DND-41 (cell line): ENCODE data around the gene CCNY.

Experiments used
- CTCF ChIP-seq: IDR thresholded peaks from 2 replicates; pipeline ENCODE4 v1.5.1; 2012; ENCODE audit warnings: borderline replicate concordance, low read length, moderate library complexity, mild to moderate bottlenecking; ENCODE audit not compliant: poor library complexity, severe bottlenecking; ENCODE audit errors: extremely low read depth
- EZH2 ChIP-seq: IDR thresholded peaks from 3 replicates; pipeline ENCODE4 v1.6.1; 2012; ENCODE audit warnings: borderline replicate concordance, low read depth, mild to moderate bottlenecking, moderate library complexity, low read length, inconsistent platforms; ENCODE audit not compliant: severe bottlenecking

GRCh38 chr10:35294506-35294905 is 41.8 kb upstream of the CCNY start:
- no peak for TF ChIP-seq EZH2
- no peak for TF ChIP-seq CTCF
